ENCODE results near the gene SPINK5. TPM values are rescaled to one million over a fixed set of nuclear protein-coding genes. Genes with fewer than 3 reads are reported as not detected.

Gene SPINK5
- polyA plus RNA-seq, 2 of the 4 experiments (the other 2 are of a cell fraction), result not detected

DNA sequence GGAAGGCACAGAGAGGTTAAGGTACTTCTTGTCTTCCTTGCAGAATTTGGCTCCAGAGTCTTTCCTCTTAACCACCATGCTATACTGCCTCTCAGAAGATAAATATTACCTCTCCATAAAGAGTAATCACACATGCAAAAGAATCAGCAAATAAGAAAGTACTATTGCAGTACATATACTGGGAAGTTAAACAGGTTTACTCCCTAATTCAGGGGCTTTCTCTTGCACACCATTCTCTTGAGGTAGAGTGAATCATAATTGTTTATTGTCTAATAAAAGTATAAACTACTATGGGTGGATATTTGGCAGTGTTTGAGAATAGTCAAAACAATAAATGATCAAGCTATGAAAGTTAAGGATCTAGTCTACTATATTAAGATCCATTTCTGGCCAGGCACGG is 40.4 kb downstream of the SPINK5 start:
- ChIA-PET POLR2A (no interaction called here), CTCF (no interaction called here)
- ATAC-seq (no peak), DNase-seq (ENCODE audit: low read depth in 1 of 2, low spot score in 1 of 2) (no peak), FAIRE-seq (no peak)
- H3K4me2 ChIP-seq, result no peak overlapping the region
- H3K4me3 ChIP-seq, result no peak overlapping the region
- H3K4me1 ChIP-seq, result no peaks in the 10 kb centered on the region
- H3K27ac ChIP-seq, result no peak overlapping the region
- 4% methylated on average over 1 of the region's 1 CpG for WGBS (ENCODE audit: missing lambda C conversion rate)
- TF ChIP-seq ZSCAN20 (CRISPR knock-in tag; IDR thresholded peaks at IDR 0.05) (no peak), ESRRA (IDR thresholded peaks at IDR 0.05; ENCODE audit: borderline replicate concordance, low read length) (no peak), CHD2 (IDR thresholded peaks at IDR 0.05; ENCODE audit: low read length, partially characterized antibody) (no peak), MAZ (IDR thresholded peaks at IDR 0.05; ENCODE audit: borderline replicate concordance, low read depth, low read length) (no peak), SMC3 (IDR thresholded peaks at IDR 0.05) (no peak), CEBPB (IDR thresholded peaks at IDR 0.05) (no peak), ZC3H11A (IDR thresholded peaks at IDR 0.05) (no peak), HOXB13 (CRISPR knock-in tag; IDR thresholded peaks at IDR 0.05; ENCODE audit: low read depth) (no peak)
- TF ChIP-seq, protein P1, sequence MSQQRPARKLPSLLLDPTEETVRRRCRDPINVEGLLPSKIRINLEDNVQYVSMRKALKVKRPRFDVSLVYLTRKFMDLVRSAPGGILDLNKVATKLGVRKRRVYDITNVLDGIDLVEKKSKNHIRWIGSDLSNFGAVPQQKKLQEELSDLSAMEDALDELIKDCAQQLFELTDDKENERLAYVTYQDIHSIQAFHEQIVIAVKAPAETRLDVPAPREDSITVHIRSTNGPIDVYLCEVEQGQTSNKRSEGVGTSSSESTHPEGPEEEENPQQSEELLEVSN (IDR thresholded peaks at IDR 0.05; ENCODE audit: borderline replicate concordance, low read depth), result no peak
- TF ChIP-seq, protein P2, sequence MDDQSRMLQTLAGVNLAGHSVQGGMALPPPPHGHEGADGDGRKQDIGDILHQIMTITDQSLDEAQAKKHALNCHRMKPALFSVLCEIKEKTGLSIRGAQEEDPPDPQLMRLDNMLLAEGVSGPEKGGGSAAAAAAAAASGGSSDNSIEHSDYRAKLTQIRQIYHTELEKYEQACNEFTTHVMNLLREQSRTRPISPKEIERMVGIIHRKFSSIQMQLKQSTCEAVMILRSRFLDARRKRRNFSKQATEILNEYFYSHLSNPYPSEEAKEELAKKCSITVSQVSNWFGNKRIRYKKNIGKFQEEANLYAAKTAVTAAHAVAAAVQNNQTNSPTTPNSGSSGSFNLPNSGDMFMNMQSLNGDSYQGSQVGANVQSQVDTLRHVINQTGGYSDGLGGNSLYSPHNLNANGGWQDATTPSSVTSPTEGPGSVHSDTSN (IDR thresholded peaks at IDR 0.05), result no peak
- no peaks in the 10 kb centered on the region for H3K9me3 ChIP-seq

DNA sequence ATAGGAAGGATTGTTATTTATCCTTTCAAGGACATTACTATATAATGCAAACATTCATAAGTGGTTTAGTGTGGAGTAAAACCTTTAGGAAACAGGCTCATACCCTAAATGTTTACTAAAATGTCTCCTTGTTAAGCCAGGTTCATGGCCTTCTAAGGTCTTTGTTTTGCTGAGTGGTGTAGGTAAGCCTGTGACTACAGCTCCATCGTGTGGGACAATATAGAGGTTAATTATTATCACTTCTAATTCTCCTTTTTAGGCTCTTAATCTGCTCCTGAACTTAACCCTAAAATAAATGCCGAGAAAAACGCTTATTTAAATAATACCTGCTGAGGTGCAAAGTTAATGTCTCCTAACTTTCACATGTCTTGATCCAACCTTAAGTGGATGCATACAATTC is 43.8 kb downstream of the SPINK5 start:
- Histone ChIP-seq H3K4me2 (no peak overlapping the region), H3K4me1 (no peaks in the 10 kb centered on the region), H3K27ac (no peak overlapping the region), H3K9me3 (no peaks in the 10 kb centered on the region), H3K4me3 (no peak overlapping the region)
- POLR2A ChIA-PET, result no interaction called here
- FAIRE-seq, result no peak
- CTCF ChIA-PET, result no interaction called here
- ATAC-seq, result no peak
- 9% methylated on average over 3 of the region's 3 CpGs for WGBS (ENCODE audit: missing lambda C conversion rate)
- TF ChIP-seq, protein P3, sequence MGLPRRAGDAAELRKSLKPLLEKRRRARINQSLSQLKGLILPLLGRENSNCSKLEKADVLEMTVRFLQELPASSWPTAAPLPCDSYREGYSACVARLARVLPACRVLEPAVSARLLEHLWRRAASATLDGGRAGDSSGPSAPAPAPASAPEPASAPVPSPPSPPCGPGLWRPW (IDR thresholded peaks at IDR 0.05), result no peak
- TF ChIP-seq HEYL (CRISPR knock-in tag; IDR thresholded peaks at IDR 0.05) (no peak), MYC (IDR thresholded peaks at IDR 0.05; ENCODE audit: borderline replicate concordance, low read length) (no peak), SMC3 (IDR thresholded peaks at IDR 0.05) (no peak), FOXS1 (CRISPR knock-in tag; IDR thresholded peaks at IDR 0.05) (no peak), ZFP36 (IDR thresholded peaks at IDR 0.05; ENCODE audit: borderline replicate concordance, partially characterized antibody) (no peak), HOXB5 (CRISPR knock-in tag; IDR thresholded peaks at IDR 0.05) (no peak), TFCP2L1 (CRISPR knock-in tag; IDR thresholded peaks at IDR 0.05) (no peak), SREBF2 (IDR thresholded peaks at IDR 0.05) (no peak), RAD21 (conservative IDR thresholded peaks at IDR 0.05 in 1 of 2, IDR thresholded peaks at IDR 0.05 in 1 of 2) (no peak)
- TF ChIP-seq, protein P2 (IDR thresholded peaks at IDR 0.05), result no peak
- TF ChIP-seq, protein P4, sequence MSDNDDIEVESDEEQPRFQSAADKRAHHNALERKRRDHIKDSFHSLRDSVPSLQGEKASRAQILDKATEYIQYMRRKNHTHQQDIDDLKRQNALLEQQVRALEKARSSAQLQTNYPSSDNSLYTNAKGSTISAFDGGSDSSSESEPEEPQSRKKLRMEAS (IDR thresholded peaks at IDR 0.05), result no peak
- TF ChIP-seq, protein P5, sequence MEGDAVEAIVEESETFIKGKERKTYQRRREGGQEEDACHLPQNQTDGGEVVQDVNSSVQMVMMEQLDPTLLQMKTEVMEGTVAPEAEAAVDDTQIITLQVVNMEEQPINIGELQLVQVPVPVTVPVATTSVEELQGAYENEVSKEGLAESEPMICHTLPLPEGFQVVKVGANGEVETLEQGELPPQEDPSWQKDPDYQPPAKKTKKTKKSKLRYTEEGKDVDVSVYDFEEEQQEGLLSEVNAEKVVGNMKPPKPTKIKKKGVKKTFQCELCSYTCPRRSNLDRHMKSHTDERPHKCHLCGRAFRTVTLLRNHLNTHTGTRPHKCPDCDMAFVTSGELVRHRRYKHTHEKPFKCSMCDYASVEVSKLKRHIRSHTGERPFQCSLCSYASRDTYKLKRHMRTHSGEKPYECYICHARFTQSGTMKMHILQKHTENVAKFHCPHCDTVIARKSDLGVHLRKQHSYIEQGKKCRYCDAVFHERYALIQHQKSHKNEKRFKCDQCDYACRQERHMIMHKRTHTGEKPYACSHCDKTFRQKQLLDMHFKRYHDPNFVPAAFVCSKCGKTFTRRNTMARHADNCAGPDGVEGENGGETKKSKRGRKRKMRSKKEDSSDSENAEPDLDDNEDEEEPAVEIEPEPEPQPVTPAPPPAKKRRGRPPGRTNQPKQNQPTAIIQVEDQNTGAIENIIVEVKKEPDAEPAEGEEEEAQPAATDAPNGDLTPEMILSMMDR (IDR thresholded peaks at IDR 0.05), result no peak
- TF ChIP-seq, protein P6, sequence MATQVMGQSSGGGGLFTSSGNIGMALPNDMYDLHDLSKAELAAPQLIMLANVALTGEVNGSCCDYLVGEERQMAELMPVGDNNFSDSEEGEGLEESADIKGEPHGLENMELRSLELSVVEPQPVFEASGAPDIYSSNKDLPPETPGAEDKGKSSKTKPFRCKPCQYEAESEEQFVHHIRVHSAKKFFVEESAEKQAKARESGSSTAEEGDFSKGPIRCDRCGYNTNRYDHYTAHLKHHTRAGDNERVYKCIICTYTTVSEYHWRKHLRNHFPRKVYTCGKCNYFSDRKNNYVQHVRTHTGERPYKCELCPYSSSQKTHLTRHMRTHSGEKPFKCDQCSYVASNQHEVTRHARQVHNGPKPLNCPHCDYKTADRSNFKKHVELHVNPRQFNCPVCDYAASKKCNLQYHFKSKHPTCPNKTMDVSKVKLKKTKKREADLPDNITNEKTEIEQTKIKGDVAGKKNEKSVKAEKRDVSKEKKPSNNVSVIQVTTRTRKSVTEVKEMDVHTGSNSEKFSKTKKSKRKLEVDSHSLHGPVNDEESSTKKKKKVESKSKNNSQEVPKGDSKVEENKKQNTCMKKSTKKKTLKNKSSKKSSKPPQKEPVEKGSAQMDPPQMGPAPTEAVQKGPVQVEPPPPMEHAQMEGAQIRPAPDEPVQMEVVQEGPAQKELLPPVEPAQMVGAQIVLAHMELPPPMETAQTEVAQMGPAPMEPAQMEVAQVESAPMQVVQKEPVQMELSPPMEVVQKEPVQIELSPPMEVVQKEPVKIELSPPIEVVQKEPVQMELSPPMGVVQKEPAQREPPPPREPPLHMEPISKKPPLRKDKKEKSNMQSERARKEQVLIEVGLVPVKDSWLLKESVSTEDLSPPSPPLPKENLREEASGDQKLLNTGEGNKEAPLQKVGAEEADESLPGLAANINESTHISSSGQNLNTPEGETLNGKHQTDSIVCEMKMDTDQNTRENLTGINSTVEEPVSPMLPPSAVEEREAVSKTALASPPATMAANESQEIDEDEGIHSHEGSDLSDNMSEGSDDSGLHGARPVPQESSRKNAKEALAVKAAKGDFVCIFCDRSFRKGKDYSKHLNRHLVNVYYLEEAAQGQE (IDR thresholded peaks at IDR 0.05), result no peak
- TF ChIP-seq, protein P7, sequence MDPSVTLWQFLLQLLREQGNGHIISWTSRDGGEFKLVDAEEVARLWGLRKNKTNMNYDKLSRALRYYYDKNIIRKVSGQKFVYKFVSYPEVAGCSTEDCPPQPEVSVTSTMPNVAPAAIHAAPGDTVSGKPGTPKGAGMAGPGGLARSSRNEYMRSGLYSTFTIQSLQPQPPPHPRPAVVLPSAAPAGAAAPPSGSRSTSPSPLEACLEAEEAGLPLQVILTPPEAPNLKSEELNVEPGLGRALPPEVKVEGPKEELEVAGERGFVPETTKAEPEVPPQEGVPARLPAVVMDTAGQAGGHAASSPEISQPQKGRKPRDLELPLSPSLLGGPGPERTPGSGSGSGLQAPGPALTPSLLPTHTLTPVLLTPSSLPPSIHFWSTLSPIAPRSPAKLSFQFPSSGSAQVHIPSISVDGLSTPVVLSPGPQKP (IDR thresholded peaks at IDR 0.05; ENCODE audit: low read depth, low read length), result no peak
- DNase-seq (ENCODE audit: low read depth in 1 of 2, low spot score in 1 of 2), result no peak
